ENCODE measurements around the gene STPG4. TPM values are rescaled to one million over a fixed set of nuclear protein-coding genes. Genes with fewer than 3 reads are reported as not detected.

Gene STPG4
- total and polyA plus RNA-seq, 2 donors from 2014 or later: not detected

DNA sequence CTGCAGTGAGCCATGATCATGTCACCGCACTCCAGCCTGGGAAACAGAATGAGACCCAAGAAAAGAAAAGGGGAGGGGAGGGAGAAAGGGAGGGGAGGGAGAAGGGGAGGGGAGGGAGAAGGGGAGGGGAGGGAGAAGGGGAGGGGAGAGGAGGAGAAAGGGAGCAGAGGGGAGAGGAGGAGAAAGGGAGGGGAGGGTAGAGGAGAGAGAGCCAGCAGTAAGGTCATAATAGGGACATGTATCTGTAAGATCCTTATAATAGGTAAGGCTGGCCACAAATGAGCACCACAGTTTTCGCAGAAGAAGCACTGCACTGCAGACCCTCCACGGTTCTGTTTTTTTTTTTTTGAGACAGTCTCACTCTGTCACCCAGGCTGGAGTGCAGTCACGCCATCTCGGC is 62.6 kb downstream of the STPG4 start:
- no peaks in the 10 kb centered on the region for H3K9me3 ChIP-seq (ENCODE audit: control insufficient read depth in 2 of 3, insufficient read depth in 1 of 3, low read length in 3 of 3)
- H3K9ac ChIP-seq (ENCODE audit: low read length in 3 of 3): no peak overlapping the region
- no peak for TF ChIP-seq CTCF (IDR thresholded peaks at IDR 0.05; ENCODE audit: borderline replicate concordance, extremely low read depth, insufficient read depth)
- no peak overlapping the region for H3K27ac ChIP-seq (ENCODE audit: low read depth in 2 of 2, low read length in 2 of 2)
- no peaks in the 10 kb centered on the region for H3K36me3 ChIP-seq (ENCODE audit: control insufficient read depth in 2 of 3, insufficient read depth in 3 of 3, low read length in 3 of 3)
- no peak for DNase-seq
- intact Hi-C loops (cut with DNase I): no loop called here
- H3K4me1 ChIP-seq (ENCODE audit: control insufficient read depth in 2 of 3, insufficient read depth in 2 of 3, low read depth in 1 of 3, low read length in 3 of 3): peaks cover 0 to 5% (median 0%) of the 10 kb centered on the region in 3 donors
- no peak for FAIRE-seq
- H3K4me3 ChIP-seq (ENCODE audit: low read length in 3 of 3): no peak overlapping the region
- H3K27me3 ChIP-seq (ENCODE audit: control insufficient read depth, insufficient read depth, low read length): no peaks in the 10 kb centered on the region

- no peak overlapping the region for H3K27ac ChIP-seq (ENCODE audit: low read depth in 2 of 2, low read length in 2 of 2)
- no peak for FAIRE-seq
- intact Hi-C loops (cut with DNase I): no loop called here
- H3K9me3 ChIP-seq (ENCODE audit: control insufficient read depth in 2 of 3, insufficient read depth in 1 of 3, low read length in 3 of 3): no peaks in the 10 kb centered on the region
- H3K36me3 ChIP-seq (ENCODE audit: control insufficient read depth in 2 of 3, insufficient read depth in 3 of 3, low read length in 3 of 3): no peaks in the 10 kb centered on the region
- H3K27me3 ChIP-seq (ENCODE audit: control insufficient read depth, insufficient read depth, low read length): no peaks in the 10 kb centered on the region
- H3K4me3 ChIP-seq (ENCODE audit: low read length in 3 of 3): no peak overlapping the region
- DNase-seq: no peak
- no peak for TF ChIP-seq CTCF (IDR thresholded peaks at IDR 0.05; ENCODE audit: borderline replicate concordance, extremely low read depth, insufficient read depth)
- no peak overlapping the region for H3K9ac ChIP-seq (ENCODE audit: low read length in 3 of 3)
- H3K4me1 ChIP-seq (ENCODE audit: control insufficient read depth in 2 of 3, insufficient read depth in 2 of 3, low read depth in 1 of 3, low read length in 3 of 3): peaks cover 0 to 6% (median 3%) of the 10 kb centered on the region in 3 donors
Observed at GRCh38 chr2:47091118-47091517, 64.0 kb downstream of the STPG4 start.

- Histone ChIP-seq H3K36me3 (ENCODE audit: control insufficient read depth in 2 of 3, insufficient read depth in 3 of 3, low read length in 3 of 3) (no peaks in the 10 kb centered on the region), H3K9me3 (ENCODE audit: control insufficient read depth in 2 of 3, insufficient read depth in 1 of 3, low read length in 3 of 3) (no peaks in the 10 kb centered on the region), H3K27ac (ENCODE audit: low read depth in 2 of 2, low read length in 2 of 2) (no peak overlapping the region), H3K27me3 (ENCODE audit: control insufficient read depth, insufficient read depth, low read length) (no peaks in the 10 kb centered on the region), H3K4me1 (ENCODE audit: control insufficient read depth in 2 of 3, insufficient read depth in 2 of 3, low read depth in 1 of 3, low read length in 3 of 3) (peaks cover 0 to 14% (median 3%) of the 10 kb centered on the region in 3 donors), H3K9ac (ENCODE audit: low read length in 3 of 3) (no peak overlapping the region), H3K4me3 (ENCODE audit: low read length in 3 of 3) (no peak overlapping the region)
- no peak for FAIRE-seq
- intact Hi-C loops (cut with DNase I): no loop called here
- DNase-seq: peak in 1 of 5 donors; percentile 23
- no peak for TF ChIP-seq CTCF (IDR thresholded peaks at IDR 0.05; ENCODE audit: borderline replicate concordance, extremely low read depth, insufficient read depth)
Observed at GRCh38 chr2:47089083-47089464, 66.0 kb downstream of the STPG4 start.

Measured in kidney (tissue), 14 donors.